Measurements from ENCODE around the gene ATCAY. TPM values are rescaled to one million over a fixed set of nuclear protein-coding genes. Genes with fewer than 3 reads are reported as not detected.

Gene ATCAY
- total RNA-seq, 1 donor from 2014 or later = not detected

DNA sequence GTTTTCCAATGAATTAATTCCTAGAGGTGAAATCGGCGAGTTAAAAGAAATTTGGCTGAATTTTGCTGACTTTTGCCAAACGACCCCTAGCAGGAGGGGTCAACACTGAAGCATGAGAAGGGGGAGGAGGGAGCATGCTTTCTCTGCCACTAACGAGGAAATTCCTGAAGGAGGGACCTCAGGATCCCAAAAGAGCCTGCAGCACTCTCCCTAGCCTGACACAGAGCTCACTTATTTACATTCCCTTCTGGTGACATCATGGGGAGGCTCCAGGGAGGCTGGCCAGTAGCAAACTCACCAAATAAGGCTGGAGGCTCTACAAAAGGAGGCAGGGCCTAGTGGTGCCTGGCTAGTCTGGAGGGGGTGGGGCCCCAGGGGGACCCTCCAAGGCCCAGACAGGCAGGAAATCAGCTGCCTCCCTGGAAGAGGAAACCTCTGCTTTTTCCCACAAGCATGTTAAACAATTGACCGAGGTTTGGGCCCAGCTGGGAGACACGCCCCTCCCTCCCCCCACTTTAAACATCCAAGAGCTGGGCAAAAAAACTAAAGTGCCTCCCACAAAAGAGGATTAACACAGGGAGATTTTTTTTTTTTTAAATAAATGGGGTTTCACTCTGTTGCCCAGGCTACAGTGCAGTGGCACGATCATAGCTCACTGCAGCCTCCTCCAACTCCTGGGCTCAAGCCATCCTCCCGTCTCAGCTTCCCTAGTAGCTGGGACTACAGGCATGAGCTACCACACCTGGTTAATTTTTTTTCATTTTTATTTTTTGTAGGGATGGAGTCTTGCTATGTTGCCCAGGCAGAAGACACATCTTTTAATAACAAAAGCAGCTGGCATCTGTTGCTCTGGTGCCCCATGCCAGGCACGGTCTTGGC is 88.3 kb downstream of the ATCAY start:
- TF ChIP-seq, protein P1, sequence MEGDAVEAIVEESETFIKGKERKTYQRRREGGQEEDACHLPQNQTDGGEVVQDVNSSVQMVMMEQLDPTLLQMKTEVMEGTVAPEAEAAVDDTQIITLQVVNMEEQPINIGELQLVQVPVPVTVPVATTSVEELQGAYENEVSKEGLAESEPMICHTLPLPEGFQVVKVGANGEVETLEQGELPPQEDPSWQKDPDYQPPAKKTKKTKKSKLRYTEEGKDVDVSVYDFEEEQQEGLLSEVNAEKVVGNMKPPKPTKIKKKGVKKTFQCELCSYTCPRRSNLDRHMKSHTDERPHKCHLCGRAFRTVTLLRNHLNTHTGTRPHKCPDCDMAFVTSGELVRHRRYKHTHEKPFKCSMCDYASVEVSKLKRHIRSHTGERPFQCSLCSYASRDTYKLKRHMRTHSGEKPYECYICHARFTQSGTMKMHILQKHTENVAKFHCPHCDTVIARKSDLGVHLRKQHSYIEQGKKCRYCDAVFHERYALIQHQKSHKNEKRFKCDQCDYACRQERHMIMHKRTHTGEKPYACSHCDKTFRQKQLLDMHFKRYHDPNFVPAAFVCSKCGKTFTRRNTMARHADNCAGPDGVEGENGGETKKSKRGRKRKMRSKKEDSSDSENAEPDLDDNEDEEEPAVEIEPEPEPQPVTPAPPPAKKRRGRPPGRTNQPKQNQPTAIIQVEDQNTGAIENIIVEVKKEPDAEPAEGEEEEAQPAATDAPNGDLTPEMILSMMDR (IDR thresholded peaks at IDR 0.05) = no peak
- peak; percentile 76 for ATAC-seq
- H3K27me3 ChIP-seq = no peaks in the 10 kb centered on the region
- peak; percentile 82 for DNase-seq
- H3K4me3 ChIP-seq = peak overlapping the region; percentile 80
- no peaks in the 10 kb centered on the region for H3K9me3 ChIP-seq
- peak overlapping the region; percentile 88 for H3K27ac ChIP-seq
- H3K36me3 ChIP-seq = peaks cover 34% of the 10 kb centered on the region
- H3K4me1 ChIP-seq = peaks cover 47% of the 10 kb centered on the region
- intact Hi-C loops (cut with DNase I) = no loop called here

DNA sequence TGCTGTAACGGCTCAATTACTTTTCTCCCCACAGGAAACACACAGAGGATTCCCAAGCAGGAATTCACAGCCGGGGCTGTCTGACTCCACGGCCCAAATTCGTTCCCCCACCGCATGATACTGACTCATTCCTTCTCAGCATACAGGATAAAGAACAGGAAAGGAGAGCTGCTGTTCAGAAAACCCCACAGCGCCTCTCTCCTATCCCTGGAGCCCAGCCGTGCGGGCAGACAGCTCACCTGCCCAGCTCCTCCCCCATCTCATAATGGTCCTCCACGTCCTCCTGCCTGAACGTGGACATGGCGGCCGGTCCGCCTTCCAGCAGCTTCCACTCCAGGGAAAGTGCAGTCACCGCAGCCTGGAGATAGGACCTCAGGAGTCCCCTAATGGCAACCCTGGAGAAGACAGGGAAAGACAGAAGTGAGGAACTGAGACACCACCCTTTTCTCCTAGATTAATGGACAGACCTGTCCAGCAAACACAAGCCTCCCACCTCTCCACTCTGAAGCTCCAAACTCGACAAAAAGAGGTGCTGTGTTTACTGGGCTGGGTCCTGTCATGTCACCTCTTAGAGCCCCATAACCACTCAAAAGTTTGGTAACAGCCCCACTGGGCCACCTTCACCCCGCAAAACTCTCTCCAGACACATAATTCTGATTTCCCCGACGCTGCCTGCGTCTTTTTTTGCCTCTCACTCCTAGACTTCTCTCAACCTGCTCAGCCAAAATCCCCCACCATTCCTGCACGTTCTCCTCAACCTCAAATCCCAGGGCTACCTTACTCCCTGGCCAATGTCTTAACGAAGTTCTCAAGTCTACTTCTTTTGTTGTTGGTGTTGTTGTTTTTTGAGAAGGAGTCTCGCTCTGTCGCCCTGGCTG is 89.2 kb downstream of the ATCAY start:
- TF ChIP-seq, protein P1 (IDR thresholded peaks at IDR 0.05) = no peak
- Histone ChIP-seq H3K36me3 (peaks cover 26% of the 10 kb centered on the region), H3K4me1 (peaks cover 47% of the 10 kb centered on the region), H3K27me3 (no peaks in the 10 kb centered on the region), H3K9me3 (no peaks in the 10 kb centered on the region), H3K27ac (peak overlapping the region; percentile 88), H3K4me3 (peak overlapping the region; percentile 80)
- ATAC-seq (peak; percentile 0), DNase-seq (no peak)
- intact Hi-C loops (cut with DNase I) = no loop called here

DNA sequence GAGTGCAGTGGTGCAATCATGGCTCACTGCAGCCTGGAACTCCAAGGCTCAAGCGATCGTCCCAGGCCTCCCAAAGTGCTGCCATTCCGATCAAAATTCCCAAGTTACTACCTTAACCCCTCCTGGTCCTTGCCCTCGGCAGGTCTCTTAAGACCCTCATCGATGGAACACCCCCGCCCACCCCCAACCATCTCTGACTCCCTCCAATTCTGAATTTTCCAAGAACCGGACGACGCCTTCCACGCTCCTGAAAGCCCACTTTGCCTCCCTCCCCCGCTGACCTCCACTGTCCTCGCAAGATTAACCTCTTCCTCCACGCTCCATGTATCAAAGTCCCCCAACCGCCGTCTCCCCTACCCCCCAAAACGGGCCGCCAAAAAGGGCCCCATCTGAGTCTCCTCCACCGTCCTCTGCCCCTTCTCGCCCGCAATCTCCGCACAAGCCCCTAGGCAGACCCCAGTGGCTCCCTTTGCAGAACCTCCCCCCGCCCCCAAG is 89.9 kb downstream of the ATCAY start:
- H3K4me3 ChIP-seq = peak overlapping the region; percentile 80
- H3K36me3 ChIP-seq = peaks cover 26% of the 10 kb centered on the region
- no peak for ATAC-seq
- no peaks in the 10 kb centered on the region for H3K9me3 ChIP-seq
- no peaks in the 10 kb centered on the region for H3K27me3 ChIP-seq
- H3K4me1 ChIP-seq = peaks cover 47% of the 10 kb centered on the region
- DNase-seq = no peak
- TF ChIP-seq, protein P1 (IDR thresholded peaks at IDR 0.05) = no peak
- H3K27ac ChIP-seq = peak overlapping the region; percentile 88
- intact Hi-C loops (cut with DNase I) = no loop called here

DNA sequence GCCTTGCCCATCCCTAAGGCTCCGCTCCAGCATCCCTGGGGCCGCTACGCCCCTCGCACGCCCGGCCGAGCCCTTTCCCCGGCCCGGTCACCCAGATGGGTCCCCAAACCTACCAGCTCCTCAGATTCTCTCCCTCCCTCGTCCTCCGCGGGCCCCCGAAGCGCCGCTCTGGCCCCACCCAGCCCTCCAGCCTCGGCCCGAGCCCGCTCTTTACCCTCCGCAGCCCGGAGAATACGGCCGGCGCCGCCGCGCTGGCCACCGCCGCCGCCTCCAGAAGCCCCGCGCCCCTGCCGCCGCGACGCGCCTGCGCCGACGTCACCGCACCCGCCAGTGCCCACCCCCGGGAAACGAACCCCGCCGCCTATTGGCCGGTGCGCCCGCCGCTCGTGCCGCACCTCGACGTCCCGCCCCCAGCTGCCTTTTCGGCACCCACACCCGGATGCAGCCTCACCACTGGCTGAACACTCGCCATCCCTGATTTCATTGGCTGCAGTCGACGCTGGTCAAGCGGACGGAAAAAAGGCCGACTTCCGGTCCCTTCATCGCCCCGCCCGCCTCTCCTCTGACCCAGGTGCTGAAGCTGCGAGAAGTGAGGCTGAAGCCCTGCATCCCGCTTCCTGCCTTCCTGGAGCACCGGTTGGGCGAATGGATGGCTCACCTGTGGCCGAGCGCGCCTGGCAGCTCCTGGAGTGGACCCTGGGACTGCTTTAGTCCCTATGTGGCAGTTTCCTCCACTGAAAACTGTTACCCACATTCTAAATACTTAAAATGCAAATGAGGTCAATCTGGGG is 90.5 kb downstream of the ATCAY start, which contains the start of gene DAPK3:
Gene DAPK3 (minus strand): TSS at position 292 of the 791 bp plus-strand sequence. CDS start 1,364 bp downstream, outside the sequence.
- Histone ChIP-seq H3K27ac (peak within 1 kb of the TSS; percentile 88), H3K4me1 (peaks cover 44% of the 10 kb centered on the region), H3K36me3 (peaks cover 30% of the 10 kb centered on the region), H3K9me3 (no peaks in the 10 kb centered on the region), H3K4me3 (peak within 1 kb of the TSS; percentile 80), H3K27me3 (no peaks in the 10 kb centered on the region)
- TF ChIP-seq, protein P1 (IDR thresholded peaks at IDR 0.05) = no peak
- ATAC-seq = peak; percentile 96
- peak; percentile 98 for DNase-seq
- intact Hi-C loops (cut with DNase I) = no loop called here

DNA sequence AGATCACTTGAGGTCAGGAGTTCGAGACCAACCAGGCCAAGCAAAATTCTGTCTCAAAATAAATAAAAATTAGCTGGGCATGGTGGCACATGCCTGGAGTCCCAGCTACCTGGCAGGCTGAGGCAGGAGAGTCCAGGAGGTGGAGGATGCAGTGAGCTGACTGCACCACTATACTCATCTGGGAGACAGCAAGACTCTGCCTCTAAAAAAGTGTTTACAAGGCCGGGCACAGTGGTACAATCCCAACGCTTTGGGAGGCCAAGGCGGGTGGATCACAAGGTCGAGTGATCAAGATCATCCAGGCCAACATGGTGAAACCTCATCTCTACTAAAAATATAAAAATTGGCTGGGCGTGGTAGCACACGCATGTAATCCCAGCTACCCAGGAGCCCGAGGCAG is 94.7 kb downstream of the ATCAY start:
- peaks cover 52% of the 10 kb centered on the region for H3K36me3 ChIP-seq

More for the DNA sequence above, 94.7 kb downstream of the ATCAY start:
- no peak overlapping the region for H3K4me3 ChIP-seq
- TF ChIP-seq, protein P1 (IDR thresholded peaks at IDR 0.05) = no peak
- no peaks in the 10 kb centered on the region for H3K27me3 ChIP-seq
- ATAC-seq (no peak), DNase-seq (no peak)
- intact Hi-C loops (cut with DNase I) = no loop called here
- no peaks in the 10 kb centered on the region for H3K9me3 ChIP-seq
- no peak overlapping the region for H3K27ac ChIP-seq
- H3K4me1 ChIP-seq = peaks cover 7% of the 10 kb centered on the region

Data from upper lobe of right lung (tissue), 1 donor.